ENCODE data around the gene STMN3.

- TF ChIP-seq CTCF (IDR thresholded peaks at IDR 0.05) (no peak), POLR2A (IDR thresholded peaks at IDR 0.05) (no peak)
Measured at GRCh38 chr20:63681609-63682142, 28.5 kb upstream of the STMN3 start.

Data from thyroid gland (tissue), 4 donors.